SK-N-SH treated with all-trans-retinoic acid at 6 μM for 48 hours (cell line): ENCODE data around the gene UBE2I.

Experiments used
- ATAC-seq: fragments of 200-7000 bp; cut with Tn5 transposase; 3 replicates; pipeline ENCODE4 v1.9.1; 2020; ENCODE audit warnings: mild to moderate bottlenecking, moderate library complexity
- ARNTL ChIP-seq: fragments of 450-650 bp; formaldehyde crosslinking; IDR thresholded peaks from 2 replicates; pipeline ENCODE4 v1.5.0; 2020; ENCODE audit warnings: low read depth, mild to moderate bottlenecking, moderate library complexity, borderline replicate concordance
- BACH2 ChIP-seq: fragments of 250-450 bp; sonication (Bioruptor Pico); IDR thresholded peaks from 2 replicates; pipeline ENCODE4 v1.9.0; 2021; ENCODE audit warnings: mild to moderate bottlenecking, borderline replicate concordance
- CSDC2 ChIP-seq: fragments of 250-450 bp; sonication (Bioruptor Pico); IDR thresholded peaks from 2 replicates; pipeline ENCODE4 v1.5.0; 2020; ENCODE audit warnings: mild to moderate bottlenecking, moderate library complexity
- ESRRG ChIP-seq: fragments of 250-450 bp; sonication (Bioruptor Pico); IDR thresholded peaks from 2 replicates; pipeline ENCODE4 v1.6.1; 2021; ENCODE audit warnings: mild to moderate bottlenecking
- GLIS3 ChIP-seq: fragments of 250-450 bp; sonication (Bioruptor Pico); IDR thresholded peaks from 2 replicates; pipeline ENCODE4 v1.5.0; 2020; ENCODE audit warnings: mild to moderate bottlenecking, moderate library complexity
- ISL1 ChIP-seq: fragments of 250-450 bp; sonication (Bioruptor Pico); IDR thresholded peaks from 2 replicates; pipeline ENCODE4 v2.1.2; 2022; ENCODE audit warnings: mild to moderate bottlenecking, moderate library complexity
- OSR1 ChIP-seq: fragments of 250-450 bp; sonication (Bioruptor Pico); IDR thresholded peaks from 2 replicates; pipeline ENCODE4 v1.8.0; 2022; ENCODE audit warnings: moderate library complexity, mild to moderate bottlenecking, inconsistent platforms
- PPARA ChIP-seq: fragments of 250-450 bp; sonication (Bioruptor Pico); IDR thresholded peaks from 2 replicates; pipeline ENCODE4 v1.5.0; 2020; ENCODE audit warnings: mild to moderate bottlenecking, borderline replicate concordance
- RARB ChIP-seq: fragments of 250-450 bp; sonication (Bioruptor Pico); IDR thresholded peaks from 2 replicates; pipeline ENCODE4 v1.8.0; 2021; ENCODE audit warnings: mild to moderate bottlenecking, moderate library complexity
- SNAI2 ChIP-seq: fragments of 250-450 bp; sonication (Bioruptor Pico); IDR thresholded peaks from 2 replicates; pipeline ENCODE4 v1.5.0; 2020; ENCODE audit warnings: mild to moderate bottlenecking, moderate library complexity
- TOX ChIP-seq: fragments of 250-450 bp; sonication (Bioruptor Pico); IDR thresholded peaks from 2 replicates; pipeline ENCODE4 v1.8.0; 2021; ENCODE audit warnings: mild to moderate bottlenecking, moderate library complexity, borderline replicate concordance
- ZC3H10 ChIP-seq: fragments of 250-450 bp; sonication (Bioruptor Pico); IDR thresholded peaks from 2 replicates; pipeline ENCODE4 v1.5.1; 2021; ENCODE audit warnings: mild to moderate bottlenecking, moderate library complexity
- ZFP30 ChIP-seq: fragments of 450-650 bp; formaldehyde crosslinking; IDR thresholded peaks from 2 replicates; pipeline ENCODE4 v1.5.0; 2022; ENCODE audit warnings: mild to moderate bottlenecking, moderate library complexity
- ZNF565 ChIP-seq: fragments of 450-650 bp; formaldehyde crosslinking; conservative IDR thresholded peaks from 2 replicates; pipeline ENCODE4 v1.5.0; 2020; ENCODE audit warnings: low read depth, mild to moderate bottlenecking, moderate library complexity
- ZNF70 ChIP-seq: fragments of 450-650 bp; formaldehyde crosslinking; IDR thresholded peaks from 2 replicates; pipeline ENCODE4 v1.5.0; 2020; ENCODE audit warnings: mild to moderate bottlenecking, moderate library complexity
- ZNF8 ChIP-seq: fragments of 450-650 bp; formaldehyde crosslinking; IDR thresholded peaks from 2 replicates; pipeline ENCODE4 v1.5.0; 2020; ENCODE audit warnings: mild to moderate bottlenecking, moderate library complexity
- TF ChIP-seq, protein P1 (sequence below): fragments of 250-450 bp; sonication (Bioruptor Pico); IDR thresholded peaks from 2 replicates; pipeline ENCODE4 v1.5.1; 2021; ENCODE audit warnings: mild to moderate bottlenecking, moderate library complexity
- TF ChIP-seq, protein P2 (sequence below): fragments of 250-450 bp; sonication (Bioruptor Pico); IDR thresholded peaks from 2 replicates; pipeline ENCODE4 v1.5.0; 2020; ENCODE audit warnings: mild to moderate bottlenecking, moderate library complexity
- TF ChIP-seq, protein P3 (sequence below): fragments of 250-450 bp; sonication (Bioruptor Pico); IDR thresholded peaks from 2 replicates; pipeline ENCODE4 v1.5.1; 2020; ENCODE audit warnings: low read depth, mild to moderate bottlenecking, moderate library complexity
- TF ChIP-seq, protein P4 (sequence below): fragments of 250-450 bp; sonication (Bioruptor Pico); IDR thresholded peaks from 2 replicates; pipeline ENCODE4 v1.8.0; 2020; ENCODE audit warnings: mild to moderate bottlenecking, moderate library complexity, borderline replicate concordance
- TF ChIP-seq, protein P5 (sequence below): fragments of 250-450 bp; sonication (Bioruptor Pico); IDR thresholded peaks from 2 replicates; pipeline ENCODE4 v1.8.0; 2021; ENCODE audit warnings: low read depth, mild to moderate bottlenecking, moderate library complexity, borderline replicate concordance

The UBE2I gene

DNA sequence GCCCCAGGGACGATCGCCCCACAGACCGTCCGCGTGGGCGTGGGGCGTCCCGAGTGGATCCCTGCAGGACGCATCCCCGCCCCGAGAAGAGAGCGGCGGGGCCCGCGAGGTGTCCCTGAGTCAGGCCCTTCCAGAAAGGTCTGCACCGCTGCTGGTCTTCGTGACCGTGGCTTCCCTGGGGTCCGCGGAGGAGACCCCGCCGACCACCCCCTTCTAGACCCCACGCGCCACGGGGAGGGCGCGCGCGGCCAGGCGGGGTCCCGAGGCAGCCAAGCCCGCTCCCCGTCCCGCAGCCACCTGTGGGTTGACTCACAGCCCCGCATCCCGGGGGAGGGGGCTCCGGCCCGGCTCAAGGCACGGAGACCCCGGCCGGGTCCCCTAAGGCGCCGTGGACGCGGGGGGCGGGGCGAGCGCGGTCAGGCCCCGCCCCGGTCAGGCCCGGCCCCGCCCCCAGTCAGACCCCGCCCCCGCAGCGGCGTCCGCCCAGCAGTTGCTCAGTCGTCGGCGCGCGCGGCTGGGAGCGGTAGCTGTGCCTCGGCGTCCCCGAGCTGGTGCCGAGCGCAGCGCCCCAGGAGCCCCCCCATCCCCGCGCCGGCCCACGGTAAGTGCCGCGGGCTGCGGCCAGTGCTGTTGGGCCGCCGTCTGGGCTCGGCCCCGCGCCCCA lies 23.8 kb downstream of the UBE2I start, which contains the start of gene BAIAP3:
Gene BAIAP3, plus strand, starts transcription at position 497 of the 664 bp plus-strand sequence. CDS start 4,905 bp downstream, outside the sequence.
- ATAC-seq = peak; percentile 47
- no peak for TF ChIP-seq SNAI2 (CRISPR knock-in tag)
- no peak for TF ChIP-seq ZNF70 (CRISPR knock-in tag)
- TF ChIP-seq GLIS3 = no peak
- TF ChIP-seq, protein P1, sequence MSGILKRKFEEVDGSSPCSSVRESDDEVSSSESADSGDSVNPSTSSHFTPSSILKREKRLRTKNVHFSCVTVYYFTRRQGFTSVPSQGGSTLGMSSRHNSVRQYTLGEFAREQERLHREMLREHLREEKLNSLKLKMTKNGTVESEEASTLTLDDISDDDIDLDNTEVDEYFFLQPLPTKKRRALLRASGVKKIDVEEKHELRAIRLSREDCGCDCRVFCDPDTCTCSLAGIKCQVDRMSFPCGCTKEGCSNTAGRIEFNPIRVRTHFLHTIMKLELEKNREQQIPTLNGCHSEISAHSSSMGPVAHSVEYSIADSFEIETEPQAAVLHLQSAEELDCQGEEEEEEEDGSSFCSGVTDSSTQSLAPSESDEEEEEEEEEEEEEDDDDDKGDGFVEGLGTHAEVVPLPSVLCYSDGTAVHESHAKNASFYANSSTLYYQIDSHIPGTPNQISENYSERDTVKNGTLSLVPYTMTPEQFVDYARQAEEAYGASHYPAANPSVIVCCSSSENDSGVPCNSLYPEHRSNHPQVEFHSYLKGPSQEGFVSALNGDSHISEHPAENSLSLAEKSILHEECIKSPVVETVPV = no peak
- TF ChIP-seq ESRRG (CRISPR knock-in tag) = no peak
- no peak for TF ChIP-seq ISL1 (CRISPR knock-in tag)

DNA sequence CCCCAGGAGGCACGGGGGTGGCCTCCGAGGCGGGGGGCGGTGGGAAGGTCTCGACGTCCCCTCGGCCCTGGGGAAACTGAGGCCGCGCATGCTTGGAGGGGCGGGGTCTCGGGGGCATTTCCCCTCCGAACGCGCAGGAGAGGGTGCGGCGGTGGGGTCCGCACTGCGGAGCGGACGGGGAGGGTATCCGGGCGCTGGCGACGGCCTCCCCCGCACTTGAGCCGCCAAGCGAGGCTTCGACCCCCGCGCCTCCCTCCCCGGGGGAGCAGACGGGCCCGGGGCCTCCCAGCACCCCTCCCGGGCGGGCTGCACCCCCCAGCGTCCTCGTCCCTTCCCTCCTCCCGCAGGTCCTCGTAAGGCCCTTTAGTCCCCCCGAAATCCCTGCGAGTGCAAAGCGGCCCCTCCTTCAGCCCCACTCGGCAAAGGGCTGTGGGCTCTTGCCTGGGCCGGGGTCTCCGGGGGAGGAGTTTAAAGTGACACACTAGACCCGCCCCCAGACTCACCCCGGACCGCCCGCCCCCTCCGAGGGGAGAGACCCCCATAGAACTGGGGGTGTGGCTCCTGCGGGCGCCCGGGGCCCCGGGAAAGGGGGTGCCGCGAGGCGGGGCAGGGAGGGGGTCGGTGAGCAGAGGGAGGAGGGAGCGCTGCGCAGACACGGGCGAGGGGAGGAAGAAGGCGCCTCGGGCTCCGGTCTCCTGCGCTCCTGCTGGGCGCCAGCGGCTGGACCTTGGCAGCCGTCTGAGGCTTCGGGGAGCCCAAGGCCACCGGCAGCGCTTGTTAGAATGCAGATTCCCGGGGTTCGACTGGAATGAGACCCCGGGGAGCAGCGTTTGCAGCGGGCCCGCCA lies 24.6 kb downstream of the UBE2I start:
- TF ChIP-seq, protein P2, sequence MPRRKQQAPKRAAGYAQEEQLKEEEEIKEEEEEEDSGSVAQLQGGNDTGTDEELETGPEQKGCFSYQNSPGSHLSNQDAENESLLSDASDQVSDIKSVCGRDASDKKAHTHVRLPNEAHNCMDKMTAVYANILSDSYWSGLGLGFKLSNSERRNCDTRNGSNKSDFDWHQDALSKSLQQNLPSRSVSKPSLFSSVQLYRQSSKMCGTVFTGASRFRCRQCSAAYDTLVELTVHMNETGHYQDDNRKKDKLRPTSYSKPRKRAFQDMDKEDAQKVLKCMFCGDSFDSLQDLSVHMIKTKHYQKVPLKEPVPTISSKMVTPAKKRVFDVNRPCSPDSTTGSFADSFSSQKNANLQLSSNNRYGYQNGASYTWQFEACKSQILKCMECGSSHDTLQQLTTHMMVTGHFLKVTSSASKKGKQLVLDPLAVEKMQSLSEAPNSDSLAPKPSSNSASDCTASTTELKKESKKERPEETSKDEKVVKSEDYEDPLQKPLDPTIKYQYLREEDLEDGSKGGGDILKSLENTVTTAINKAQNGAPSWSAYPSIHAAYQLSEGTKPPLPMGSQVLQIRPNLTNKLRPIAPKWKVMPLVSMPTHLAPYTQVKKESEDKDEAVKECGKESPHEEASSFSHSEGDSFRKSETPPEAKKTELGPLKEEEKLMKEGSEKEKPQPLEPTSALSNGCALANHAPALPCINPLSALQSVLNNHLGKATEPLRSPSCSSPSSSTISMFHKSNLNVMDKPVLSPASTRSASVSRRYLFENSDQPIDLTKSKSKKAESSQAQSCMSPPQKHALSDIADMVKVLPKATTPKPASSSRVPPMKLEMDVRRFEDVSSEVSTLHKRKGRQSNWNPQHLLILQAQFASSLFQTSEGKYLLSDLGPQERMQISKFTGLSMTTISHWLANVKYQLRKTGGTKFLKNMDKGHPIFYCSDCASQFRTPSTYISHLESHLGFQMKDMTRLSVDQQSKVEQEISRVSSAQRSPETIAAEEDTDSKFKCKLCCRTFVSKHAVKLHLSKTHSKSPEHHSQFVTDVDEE = no peak
- TF ChIP-seq ISL1 (CRISPR knock-in tag) = no peak
- ATAC-seq = no peak

DNA sequence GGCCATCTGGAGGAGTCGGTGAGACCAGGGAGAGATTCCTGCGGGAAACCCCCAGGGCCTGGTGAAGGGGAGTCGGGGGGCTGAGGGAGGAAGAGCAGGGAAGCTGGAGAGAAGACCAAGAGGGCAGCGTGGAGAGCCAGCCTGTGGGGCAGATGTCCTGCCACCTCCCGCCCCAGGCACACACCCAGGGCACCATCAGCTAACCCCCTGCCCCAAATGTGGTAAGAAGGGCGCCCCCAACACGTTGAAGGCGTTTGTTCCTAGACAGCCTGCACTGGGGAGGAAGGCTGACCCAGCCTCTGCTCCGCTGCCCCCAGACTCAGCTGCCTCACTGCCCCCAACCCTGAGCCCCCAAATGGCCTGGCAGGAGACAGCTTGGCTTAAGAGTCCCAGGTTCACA lies 25.3 kb downstream of the UBE2I start:
- ATAC-seq = no peak
- TF ChIP-seq, protein P3, sequence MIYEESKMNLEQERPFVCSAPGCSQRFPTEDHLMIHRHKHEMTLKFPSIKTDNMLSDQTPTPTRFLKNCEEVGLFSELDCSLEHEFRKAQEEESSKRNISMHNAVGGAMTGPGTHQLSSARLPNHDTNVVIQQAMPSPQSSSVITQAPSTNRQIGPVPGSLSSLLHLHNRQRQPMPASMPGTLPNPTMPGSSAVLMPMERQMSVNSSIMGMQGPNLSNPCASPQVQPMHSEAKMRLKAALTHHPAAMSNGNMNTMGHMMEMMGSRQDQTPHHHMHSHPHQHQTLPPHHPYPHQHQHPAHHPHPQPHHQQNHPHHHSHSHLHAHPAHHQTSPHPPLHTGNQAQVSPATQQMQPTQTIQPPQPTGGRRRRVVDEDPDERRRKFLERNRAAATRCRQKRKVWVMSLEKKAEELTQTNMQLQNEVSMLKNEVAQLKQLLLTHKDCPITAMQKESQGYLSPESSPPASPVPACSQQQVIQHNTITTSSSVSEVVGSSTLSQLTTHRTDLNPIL = no peak
- no peak for TF ChIP-seq ZNF565 (CRISPR knock-in tag)
- TF ChIP-seq ZNF70 (CRISPR knock-in tag) = no peak
- TF ChIP-seq PPARA = no peak
- TF ChIP-seq ZC3H10 (CRISPR knock-in tag) = no peak
- no peak for TF ChIP-seq OSR1 (CRISPR knock-in tag)
- no peak for TF ChIP-seq ZFP30 (CRISPR knock-in tag)

DNA sequence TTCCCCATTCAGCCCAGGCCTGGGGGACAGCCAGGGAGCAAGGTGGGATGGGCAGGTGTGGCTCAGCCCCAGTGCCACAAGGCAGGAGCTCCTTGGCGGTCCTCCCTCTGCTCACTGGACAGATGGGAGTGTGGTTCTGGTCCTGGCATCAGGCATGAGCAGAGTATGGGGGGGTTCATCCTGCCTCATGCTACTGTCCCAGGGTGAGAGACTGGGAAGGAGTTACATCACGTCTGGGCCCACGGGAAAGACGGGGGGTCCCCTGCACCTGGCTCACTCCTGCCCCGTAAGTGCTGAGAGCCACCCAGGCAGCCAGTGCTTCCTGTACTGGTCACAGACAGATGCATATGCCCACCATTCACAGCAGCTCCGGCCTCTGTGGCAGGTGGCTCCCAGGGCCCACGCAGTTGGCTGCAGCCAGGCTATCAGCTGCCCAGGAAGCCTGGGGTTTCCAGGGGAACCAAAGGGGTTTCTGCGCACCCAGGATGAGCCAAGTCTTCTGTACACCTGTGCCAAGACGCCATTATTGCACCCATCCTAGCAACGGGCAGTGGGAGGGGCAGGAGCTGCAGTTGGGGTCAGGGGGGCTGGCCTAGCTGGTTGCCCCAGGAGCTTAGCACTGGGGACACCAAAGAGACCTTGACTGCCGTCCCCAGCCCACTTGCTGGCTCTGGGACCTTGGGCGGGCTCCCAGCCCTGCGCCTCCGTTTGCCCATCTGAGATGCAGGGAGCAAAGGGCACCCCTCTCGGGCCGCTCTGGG lies 26.0 kb downstream of the UBE2I start:
- peak; percentile 4; the same call in 1 of the 3 replicates for ATAC-seq
- TF ChIP-seq OSR1 (CRISPR knock-in tag) = no peak
- TF ChIP-seq ZNF70 (CRISPR knock-in tag) = no peak
- TF ChIP-seq CSDC2 (CRISPR knock-in tag) = no peak
- no peak for TF ChIP-seq BACH2 (CRISPR knock-in tag)
- no peak for TF ChIP-seq TOX
- no peak for TF ChIP-seq ARNTL (CRISPR knock-in tag)
- TF ChIP-seq, protein P4, sequence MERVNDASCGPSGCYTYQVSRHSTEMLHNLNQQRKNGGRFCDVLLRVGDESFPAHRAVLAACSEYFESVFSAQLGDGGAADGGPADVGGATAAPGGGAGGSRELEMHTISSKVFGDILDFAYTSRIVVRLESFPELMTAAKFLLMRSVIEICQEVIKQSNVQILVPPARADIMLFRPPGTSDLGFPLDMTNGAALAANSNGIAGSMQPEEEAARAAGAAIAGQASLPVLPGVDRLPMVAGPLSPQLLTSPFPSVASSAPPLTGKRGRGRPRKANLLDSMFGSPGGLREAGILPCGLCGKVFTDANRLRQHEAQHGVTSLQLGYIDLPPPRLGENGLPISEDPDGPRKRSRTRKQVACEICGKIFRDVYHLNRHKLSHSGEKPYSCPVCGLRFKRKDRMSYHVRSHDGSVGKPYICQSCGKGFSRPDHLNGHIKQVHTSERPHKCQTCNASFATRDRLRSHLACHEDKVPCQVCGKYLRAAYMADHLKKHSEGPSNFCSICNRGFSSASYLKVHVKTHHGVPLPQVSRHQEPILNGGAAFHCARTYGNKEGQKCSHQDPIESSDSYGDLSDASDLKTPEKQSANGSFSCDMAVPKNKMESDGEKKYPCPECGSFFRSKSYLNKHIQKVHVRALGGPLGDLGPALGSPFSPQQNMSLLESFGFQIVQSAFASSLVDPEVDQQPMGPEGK (CRISPR knock-in tag) = no peak
- TF ChIP-seq, protein P5, sequence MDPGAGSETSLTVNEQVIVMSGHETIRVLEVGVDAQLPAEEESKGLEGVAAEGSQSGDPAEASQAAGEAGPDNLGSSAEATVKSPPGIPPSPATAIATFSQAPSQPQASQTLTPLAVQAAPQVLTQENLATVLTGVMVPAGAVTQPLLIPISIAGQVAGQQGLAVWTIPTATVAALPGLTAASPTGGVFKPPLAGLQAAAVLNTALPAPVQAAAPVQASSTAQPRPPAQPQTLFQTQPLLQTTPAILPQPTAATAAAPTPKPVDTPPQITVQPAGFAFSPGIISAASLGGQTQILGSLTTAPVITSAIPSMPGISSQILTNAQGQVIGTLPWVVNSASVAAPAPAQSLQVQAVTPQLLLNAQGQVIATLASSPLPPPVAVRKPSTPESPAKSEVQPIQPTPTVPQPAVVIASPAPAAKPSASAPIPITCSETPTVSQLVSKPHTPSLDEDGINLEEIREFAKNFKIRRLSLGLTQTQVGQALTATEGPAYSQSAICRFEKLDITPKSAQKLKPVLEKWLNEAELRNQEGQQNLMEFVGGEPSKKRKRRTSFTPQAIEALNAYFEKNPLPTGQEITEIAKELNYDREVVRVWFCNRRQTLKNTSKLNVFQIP (CRISPR knock-in tag) = no peak
- no peak for TF ChIP-seq GLIS3
- no peak for TF ChIP-seq PPARA
- TF ChIP-seq RARB (CRISPR knock-in tag) = no peak
- TF ChIP-seq SNAI2 (CRISPR knock-in tag) = no peak
- TF ChIP-seq ZFP30 (CRISPR knock-in tag) = no peak
- TF ChIP-seq, protein P2 = no peak
- no peak for TF ChIP-seq ZNF565 (CRISPR knock-in tag)
- no peak for TF ChIP-seq ZC3H10 (CRISPR knock-in tag)
- no peak for TF ChIP-seq ZNF8 (CRISPR knock-in tag)
- TF ChIP-seq ISL1 (CRISPR knock-in tag) = no peak
